OCI-LY1 (cell line): ENCODE results near the gene MRO.

Experiments used
- CTCF ChIP-seq: fragments of 200-600 bp; sonication (generic), shearing (Covaris generic); IDR thresholded peaks from 2 replicates; pipeline ENCODE4 v1.5.1; 2017; ENCODE audit warnings: mild to moderate bottlenecking, antibody characterized with exemption, low read length, moderate library complexity, mixed read lengths
- EZH2 ChIP-seq: fragments of 200-600 bp; sonication (generic), shearing (Covaris generic); IDR thresholded peaks from 2 replicates; pipeline ENCODE4 v1.8.0; 2017; ENCODE audit warnings: borderline replicate concordance, mixed run types, mild to moderate bottlenecking, antibody characterized with exemption, low read length, moderate library complexity, mixed read lengths

- TF ChIP-seq CTCF (no peak), EZH2 (no peak)
Observed at GRCh38 chr18:50832754-50833153, 12.9 kb upstream of the MRO start.
